Measurements from ENCODE around the gene PNLIP.

Gene PNLIP

DNA sequence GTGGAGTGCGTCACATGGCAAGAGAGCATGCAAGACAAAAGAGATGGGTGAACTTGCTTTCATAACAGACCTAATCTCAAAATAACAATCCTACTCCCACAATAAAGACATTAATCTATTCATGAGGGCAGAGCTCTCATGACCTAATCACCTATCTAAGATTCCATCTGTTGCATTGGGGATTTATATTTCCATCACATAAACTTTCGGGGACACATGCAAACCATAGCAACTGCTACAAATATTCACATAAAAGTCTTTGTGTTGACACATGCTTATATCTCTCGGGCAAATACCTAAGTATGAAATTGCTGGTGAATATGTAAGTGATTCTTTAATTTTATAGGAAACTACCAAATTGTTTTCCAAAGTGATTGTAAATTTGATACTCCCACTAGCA lies 29.1 kb downstream of the PNLIP start:
- no peak for DNase-seq (ENCODE audit: low read depth in 2 of 2)

DNA sequence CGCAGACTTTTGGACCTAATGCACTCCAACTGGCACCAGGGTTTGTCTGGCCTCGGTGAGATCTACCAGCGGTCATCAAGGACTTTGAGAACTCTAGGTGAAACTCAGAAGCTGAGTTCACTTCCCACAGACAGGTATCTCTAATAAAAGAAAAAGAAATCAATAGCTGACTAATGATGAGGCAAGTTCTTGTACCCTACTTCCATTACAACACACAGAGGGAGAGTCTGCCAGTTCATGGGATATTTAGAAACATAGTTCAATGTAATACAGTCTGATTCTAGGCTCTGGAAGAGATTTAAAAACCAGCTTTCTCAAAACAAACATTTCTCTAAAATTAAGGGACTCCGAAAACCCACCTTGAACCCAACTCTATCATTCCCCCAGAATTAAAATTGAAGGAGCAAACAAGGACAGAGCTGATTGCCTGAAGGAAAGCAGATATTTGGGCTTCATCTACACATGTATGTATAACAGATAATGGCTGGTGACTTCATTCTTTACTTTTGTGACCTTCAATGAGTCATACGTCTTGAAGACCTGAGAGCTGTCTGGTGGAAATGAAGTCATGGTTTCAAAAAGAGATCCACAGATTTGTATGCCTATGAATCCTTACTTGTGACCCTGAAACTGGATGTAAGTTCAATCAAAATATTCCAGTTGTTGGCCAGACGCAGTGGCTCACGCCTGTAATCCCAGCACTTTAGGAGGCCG lies 42.3 kb downstream of the PNLIP start:
- no peak for DNase-seq (ENCODE audit: low read depth in 2 of 2)

DNA sequence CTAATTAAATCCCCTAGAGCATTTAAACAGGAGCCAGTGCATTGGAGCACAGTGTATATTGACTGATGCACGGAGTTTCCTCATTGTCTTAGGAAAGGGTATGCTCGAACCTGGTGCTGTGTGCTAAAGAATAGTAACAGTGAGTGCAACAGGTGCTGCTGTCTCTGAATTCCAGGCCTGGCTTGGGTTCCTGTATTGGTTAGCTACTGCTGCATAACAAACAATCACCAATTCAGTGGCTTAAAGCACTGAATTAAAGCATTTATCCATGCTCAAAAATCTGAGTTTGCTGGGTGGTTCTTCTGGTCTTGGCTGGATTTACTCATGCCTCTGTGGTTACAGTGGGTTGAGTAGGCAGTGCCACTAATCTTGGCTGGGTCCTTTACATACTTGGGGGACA lies 43.3 kb downstream of the PNLIP start:
- no peak for DNase-seq (ENCODE audit: low read depth in 2 of 2)

DNA sequence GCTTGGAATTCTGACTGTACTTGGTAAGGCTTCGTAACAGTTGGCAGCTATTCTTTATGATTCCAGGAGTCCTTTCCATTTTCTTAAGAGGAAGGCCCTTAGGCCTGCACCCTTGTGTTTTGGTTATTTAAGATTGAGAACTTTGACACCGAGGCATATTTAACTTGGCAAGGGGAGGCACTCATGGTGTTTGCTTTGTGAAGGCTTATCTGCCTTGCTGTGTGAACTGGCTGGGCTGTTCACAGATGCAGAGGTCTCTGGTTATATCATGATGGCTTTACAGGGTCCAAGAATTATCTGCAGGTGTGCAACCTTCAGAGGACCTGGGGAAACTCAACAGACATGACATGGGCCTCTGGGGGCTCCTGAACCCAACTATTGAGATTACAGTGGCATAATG lies 44.2 kb downstream of the PNLIP start:
- no peak for DNase-seq (ENCODE audit: low read depth in 2 of 2)

DNA sequence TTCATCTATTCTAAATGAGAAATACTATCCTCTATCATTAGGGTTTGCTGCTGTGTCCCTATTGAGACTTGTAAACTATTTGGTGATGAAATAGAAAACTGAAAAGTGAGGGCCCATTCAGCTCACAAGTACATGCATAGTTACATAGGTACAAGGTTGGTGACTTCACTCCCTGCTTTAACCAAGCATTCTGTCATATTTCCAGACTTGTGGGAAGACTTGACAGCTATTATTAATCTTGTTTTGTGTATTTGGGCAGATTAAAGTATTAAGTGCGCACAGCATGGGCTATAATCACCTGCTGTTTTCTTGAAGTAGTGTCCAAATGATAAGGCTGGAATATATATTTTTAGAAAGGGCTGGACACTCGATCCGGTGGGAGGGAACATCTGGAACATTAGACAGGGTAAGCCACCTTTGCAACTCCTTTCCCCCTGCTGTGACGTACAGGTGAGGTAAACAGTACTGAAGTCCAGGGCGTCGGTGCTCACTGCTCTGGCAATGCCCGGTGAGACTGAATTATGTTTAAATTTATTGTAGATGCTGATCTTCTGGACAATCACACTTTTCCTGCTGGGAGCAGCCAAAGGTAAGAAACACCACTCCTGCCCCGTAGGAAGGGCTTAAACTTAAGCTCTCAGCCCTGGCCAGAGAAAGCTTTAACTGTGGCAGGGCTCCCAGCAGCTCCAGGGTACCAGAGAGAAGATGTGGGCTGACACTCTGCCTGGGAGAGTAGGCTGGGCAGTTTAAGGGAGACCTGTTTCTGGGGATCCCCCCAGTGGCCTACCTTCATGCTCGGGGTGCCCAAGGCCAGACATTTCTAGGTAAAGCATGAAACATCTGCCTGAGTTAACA lies 45.1 kb downstream of the PNLIP start, which contains the start of gene PNLIPRP1:
Gene PNLIPRP1 (plus strand): TSS at position 370 of the 855 bp plus-strand sequence. CDS start 171 bp downstream, at position 541.
- no peak for DNase-seq (ENCODE audit: low read depth in 2 of 2)

DNA sequence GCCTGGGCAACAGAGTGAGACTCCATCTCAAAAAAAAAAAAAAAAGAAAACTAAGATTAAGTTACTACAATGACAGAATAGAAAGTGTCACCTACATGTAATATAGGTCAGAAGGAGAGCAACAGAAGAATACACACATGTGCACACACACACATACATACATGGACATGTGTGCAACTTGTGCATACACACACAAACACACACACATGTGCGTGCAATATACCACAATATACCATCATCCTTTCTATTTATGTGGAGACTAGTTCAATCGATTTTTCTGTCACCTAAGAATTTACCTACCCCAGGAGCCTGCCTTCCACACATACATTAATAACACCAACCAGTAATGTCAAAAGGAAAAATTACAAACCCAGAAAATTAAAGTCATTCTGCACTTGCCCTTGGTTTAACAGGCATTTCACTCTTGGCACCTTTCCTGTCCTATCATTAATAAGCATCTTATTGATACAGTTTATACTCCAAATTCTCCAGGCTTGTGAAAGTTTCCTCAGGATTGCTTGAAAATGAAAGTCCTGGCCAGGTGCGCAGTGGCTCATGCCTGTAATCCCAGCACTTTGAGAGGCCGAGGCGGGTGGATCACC lies 47.5 kb downstream of the PNLIP start:
- DNase-seq (ENCODE audit: low read depth in 2 of 2), result no peak

DNA sequence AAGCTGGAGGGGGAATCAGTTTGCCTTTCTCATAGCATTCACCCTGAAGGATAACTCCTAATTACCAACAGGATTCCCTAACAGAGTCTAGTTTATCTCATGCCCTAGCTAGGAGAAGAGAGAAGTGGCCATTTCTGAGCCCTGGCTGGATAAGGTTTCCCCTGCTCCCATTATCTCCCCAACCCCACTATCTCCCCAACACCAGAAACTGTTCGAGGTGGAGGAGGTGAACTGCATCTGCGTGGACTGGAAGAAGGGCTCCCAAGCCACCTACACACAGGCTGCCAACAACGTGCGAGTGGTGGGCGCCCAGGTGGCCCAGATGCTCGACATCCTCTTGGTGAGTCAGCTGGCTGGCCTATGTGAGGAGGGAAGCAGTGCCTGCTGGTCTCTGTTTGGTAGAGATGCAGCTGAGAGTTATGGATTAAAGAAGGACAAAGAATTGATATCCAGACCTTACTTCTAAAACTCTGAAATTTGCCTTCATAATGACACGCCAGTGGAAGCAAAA lies 48.8 kb downstream of the PNLIP start:
- no peak for DNase-seq (ENCODE audit: low read depth in 2 of 2)

DNA sequence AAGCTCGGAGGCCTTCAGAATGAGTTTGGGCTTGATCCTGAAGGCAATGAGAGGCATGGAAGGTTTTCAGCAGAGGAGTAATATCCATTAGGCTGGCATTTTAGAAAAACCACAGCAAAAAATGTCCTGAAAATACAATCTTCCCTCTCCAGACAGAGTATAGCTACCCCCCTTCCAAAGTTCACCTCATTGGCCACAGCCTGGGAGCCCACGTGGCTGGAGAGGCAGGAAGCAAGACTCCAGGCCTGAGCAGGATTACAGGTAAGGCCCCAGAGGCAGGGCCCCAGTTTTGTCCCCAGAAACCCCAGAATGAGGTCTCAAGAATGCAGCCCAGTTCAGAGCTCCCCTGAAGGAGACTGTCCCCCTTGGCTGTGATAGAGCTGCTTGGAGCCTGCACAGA lies 50.3 kb downstream of the PNLIP start:
- no peak for DNase-seq (ENCODE audit: low read depth in 2 of 2)

DNA sequence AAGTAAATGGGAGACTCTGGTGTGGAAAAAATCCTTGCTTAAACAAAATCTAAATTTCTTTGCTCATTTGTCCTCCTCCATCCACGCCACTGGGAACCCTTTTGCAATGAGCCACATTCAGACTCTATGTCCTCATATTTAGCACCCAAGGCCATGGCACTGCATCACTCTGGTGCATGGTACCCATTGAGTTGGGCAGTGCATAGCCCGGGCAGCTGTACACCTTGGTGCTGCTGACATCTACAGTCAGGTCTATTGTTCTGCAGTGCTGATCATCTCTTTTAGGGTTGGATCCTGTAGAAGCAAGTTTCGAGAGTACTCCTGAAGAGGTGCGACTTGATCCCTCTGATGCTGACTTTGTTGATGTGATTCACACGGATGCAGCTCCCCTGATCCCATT lies 51.8 kb downstream of the PNLIP start:
- no peak for DNase-seq (ENCODE audit: low read depth in 2 of 2)

DNA sequence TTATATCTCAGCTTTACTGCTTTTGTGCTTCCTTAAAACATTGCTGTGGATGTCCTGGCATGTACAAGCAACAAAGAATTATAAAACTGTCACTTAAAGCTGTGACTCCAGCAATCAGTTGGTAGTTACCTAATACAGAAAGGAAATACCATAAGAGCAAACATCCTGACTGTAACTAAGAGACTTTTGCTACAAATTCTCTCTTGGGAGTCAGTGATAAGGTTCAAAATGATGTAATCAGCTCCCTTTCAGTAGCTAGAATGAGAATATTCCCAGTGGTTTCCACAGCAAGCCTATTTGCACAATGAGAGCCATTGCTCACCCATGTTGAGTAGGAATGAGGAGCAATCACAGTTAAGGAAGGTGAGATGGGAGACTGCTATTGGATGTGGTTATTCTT lies 52.6 kb downstream of the PNLIP start:
- no peak for DNase-seq (ENCODE audit: low read depth in 2 of 2)

DNA sequence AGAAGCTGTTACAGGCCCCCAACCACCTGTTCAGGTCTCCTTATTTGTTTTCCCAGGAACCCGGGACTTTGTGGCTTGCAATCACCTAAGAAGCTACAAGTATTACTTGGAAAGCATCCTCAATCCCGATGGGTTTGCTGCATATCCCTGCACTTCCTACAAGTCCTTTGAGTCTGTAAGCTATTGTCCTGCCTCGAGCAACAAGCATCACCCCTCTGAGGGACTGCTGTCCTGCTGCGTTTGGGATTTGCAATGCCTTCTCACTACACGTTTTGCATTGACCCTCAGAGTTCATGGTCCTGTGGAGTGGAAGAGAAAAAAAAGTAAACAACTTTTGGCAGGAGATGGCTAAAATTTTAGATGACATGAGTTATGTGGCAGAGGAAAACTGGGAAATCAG lies 54.3 kb downstream of the PNLIP start:
- DNase-seq (ENCODE audit: low read depth in 2 of 2), result no peak

DNA sequence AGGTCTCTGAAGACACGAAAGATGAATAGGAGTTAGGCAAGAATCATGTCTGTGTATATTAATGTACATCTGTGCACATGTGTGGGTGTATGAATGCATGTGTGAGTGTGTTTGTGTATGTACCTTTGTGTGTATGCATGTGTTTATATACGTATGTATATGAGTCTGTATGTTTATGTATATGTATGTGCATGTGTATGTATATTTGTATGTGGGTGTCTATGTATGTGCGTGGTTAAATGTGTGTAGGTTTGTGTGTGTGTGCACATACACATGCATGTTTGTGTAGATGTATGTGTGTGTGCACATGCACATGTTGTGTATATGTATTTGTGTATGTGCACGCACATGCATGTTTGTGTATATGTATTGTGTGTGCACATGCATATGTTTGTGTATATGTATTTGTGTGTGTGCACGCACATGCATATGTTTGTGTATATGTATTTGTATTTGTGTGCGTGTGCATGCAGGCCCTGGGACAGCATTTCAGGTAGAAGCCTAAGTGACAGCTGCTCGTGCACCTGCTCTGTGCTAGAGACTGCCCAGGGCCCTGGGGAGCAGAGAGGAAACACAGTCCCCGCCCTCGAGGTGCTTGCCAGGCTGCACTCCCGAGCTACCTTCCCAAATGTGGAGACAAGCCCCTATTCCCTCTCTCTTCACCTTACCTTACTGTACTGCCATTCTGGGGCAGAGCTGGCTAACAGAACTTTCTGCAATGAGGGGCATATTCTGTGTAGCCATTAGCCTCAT lies 57.1 kb downstream of the PNLIP start:
- no peak for DNase-seq (ENCODE audit: low read depth in 2 of 2)

DNA sequence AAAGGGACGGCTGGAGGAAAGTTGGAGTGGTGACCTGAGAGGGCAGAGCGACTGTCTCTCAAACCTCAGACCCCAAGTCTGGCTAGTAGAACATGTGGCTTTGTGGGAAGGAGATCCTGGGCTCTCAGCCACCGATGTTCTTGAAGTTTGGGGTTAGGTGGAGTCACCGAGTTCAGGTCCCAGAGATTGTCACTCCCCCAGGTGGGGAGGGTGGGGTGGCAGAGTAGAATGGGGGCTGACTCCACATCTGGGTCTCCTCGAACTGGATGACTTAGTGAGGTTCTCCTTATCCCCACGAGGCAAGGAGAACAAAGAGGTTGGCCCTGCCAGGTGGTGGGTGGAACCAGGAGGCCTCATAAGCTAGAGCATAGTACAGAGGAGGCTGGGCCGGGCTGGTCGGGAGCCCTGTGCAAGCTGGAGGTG lies 60.3 kb downstream of the PNLIP start:
- DNase-seq (ENCODE audit: low read depth in 2 of 2), result no peak

DNA sequence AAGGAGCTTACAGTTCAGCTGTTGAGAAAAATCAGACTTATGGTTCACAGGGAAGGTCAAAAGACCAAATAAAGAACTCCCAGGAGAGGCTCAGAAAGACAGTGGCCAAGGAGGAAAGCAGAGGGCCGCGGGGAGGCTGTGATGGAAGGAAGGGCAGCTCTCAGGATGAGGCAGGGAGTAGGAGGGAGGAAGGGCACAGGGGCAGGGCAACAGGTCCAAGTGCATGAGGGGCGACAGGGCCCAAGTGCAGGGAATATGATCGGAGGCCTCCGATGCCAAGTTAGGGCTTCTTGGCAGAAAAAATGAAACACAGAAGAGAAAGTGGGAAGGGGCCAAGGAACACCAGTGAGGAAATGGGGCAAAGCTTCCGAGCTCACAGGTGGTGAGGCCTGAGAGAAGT lies 61.6 kb downstream of the PNLIP start:
- no peak for DNase-seq (ENCODE audit: low read depth in 2 of 2)

DNA sequence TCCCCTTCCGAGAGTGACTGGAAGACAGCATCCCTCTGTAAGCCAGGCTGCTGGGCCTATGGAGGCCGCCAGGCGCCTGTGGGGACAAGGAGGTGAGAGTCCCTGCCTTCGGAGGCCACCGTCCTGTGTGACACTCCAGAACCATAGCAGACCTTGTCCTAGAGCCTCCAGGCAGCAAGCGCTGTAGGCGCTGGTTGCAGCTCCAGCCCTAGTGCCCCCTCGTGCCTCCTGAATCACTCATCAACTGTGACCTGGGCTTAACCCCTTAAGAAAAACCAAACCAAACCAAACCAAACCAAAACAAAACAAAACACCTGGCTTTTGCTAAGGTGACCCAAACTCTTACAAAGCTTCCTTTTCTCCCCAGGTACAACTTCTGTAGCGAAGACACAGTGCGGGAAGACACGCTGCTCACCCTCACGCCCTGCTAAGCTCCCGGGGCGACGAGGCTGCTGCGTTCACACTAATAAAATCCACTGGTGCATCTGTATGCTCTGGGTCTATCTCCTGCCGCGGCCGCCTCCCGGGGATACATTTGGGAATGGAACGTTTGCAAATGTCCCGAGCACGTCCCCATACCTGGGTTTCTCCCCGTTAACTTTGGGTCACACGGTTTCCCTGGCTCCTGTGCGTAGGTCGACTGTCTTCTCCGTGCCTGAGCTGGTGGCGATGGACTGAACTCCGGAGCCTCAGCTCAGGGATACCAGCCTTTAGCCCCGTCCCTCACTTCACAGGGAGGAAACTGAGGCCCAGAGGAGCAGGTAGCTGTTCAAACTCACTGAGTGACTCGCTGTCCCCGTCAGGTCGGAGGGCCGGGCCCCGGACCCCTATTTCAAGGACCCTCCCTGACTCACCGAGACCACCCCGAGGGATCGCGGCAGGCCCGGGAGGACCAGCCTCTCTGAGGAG lies 63.2 kb downstream of the PNLIP start:
- no peak for DNase-seq (ENCODE audit: low read depth in 2 of 2)

DNA sequence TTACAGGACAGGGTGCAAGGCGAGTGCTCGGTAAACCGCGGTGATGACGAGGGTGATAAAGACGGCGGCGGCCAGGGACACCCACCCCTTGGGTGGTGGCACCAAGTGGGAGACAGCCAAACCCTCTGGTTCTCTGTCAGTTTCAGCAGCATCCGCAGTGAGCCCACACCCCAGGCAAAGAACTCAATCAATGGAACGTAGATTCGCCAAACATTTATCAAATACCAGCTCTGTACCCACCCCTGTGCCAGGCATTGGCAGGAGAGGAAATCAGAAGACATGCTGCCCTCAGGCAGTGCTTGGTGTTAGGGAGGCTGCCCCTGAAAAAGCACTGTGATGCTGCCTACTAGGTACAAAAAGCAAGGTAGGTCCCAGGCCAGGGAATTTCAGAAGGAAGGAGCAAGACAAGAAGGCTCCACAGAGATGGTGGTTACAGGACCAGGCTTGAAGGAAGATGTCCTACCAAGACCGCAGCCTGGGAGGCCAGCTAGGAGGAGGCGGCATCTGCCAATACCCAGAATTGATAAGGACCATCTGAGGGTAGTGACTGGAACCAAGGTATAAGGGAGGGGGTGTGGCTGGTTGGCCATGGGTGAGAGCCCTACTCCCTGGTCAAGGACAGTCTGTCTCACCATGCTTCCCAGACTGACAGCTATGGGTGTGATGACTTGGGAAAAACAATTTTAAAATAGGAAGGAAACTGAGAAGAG lies 64.9 kb downstream of the PNLIP start:
- no peak for DNase-seq (ENCODE audit: low read depth in 2 of 2)

DNA sequence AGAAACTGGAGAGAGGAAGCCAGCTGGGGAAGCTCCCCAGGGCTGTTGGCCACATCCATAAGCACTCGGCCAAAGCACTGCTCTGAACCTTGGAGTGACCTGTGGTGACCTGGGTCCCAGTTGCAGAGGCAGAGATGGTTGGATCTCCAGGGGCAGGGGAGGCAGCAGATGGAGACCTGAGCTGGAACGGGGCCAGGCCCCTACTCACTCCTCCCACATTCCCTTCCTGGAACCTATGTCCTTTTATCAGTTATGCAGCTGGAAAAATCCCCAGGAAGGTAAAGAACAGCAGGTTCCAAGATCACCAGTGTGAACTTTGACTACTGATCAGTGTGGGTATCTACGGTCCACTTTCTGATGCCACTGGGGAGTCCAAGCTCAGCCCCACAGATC lies 65.4 kb downstream of the PNLIP start:
- DNase-seq (ENCODE audit: low read depth in 2 of 2), result no peak

DNA sequence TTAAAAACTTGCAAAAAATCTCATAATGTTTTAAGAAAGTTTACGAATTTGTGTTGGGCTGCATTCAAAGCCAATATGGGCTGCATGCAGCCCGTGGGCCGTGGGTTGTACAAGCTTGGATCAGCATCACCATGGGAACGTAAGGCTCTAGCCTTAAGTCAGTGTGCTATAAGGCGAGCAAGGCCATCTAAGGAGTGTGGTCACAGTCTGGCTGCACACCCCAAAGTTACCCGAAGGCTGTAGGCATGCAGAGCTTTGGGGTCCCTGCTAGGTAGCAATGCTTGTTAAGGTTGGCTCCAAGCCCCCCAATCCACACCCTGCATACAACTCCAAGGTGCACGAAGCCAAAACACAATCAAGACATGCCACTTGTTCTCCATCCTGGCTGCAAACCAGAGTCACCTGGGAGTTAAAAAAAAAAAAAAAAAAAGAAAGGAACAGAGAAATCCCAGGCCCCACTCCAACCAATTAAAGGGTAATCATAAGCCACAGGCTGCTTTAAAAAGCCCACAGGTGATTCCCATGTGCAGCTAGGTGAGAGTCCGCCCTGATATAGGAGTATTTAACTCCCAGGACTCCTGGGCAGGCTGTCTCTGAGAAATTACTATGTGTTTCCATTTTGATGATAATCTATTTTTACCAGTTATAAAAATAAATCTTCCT lies 66.5 kb downstream of the PNLIP start:
- DNase-seq (ENCODE audit: low read depth in 2 of 2), result no peak

DNA sequence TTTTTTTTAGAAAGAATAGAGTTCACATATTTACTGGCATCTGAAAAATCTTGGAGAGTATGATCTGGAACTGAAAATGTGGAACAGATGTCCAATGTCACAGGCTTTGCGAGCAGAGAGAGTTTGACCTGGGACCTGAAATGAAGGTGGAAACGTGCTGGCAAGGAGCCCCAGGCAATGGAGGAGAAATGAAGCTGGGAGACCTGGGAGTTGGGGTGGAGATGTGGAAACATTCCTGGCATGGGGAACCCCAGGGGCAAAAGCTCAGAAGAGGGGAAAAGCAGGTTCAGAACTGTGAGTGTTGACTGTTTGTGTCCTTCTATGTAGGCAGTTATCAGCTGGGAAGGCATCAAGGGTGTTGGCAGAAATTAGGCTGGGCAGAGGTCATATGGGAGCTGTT lies 67.7 kb downstream of the PNLIP start:
- DNase-seq (ENCODE audit: low read depth in 2 of 2), result no peak

DNA sequence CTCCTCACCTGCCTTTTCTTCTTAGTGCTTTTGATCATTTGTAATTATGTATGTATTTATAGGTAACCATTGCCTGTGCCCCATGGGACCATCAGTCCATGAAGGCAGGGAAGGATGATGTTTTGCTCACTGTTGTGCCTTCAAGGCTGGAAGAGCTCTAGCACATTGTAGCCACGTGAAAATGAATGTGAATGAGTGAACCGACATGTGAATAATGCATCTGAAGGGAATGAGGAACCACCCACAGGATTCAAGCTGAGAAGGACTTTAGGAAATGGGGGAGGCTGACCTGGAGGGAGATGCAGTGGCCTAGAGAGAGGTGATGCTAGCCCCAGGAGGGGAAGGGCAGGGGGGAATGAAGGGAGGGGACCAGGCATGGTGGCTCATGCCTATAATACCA lies 69.1 kb downstream of the PNLIP start:
- no peak for DNase-seq (ENCODE audit: low read depth in 2 of 2)
